Embryonic facial prominence (tissue), 1 donor: ENCODE measurements around the gene SLC7A7.
A peak's percentile ranks its signal among the peaks of the same experiment; 100 is the strongest.
"Not testable (repeated sequence)": the region's sequence is repeated elsewhere in the genome, so short reads cannot be mapped to it uniquely, and the experiment has no call there.

ENCODE experiments used
- DNase-seq: peaks from one replicate; pipeline ENCODE4 v3.0.0-alpha.2; 2016; ENCODE audit errors: extremely low spot score

The SLC7A7 gene

GRCh38 chr14:22821193-22822015, 6.2 kb upstream of the SLC7A7 start:
- no peak for DNase-seq

GRCh38 chr14:22820731-22821130, 5.5 kb upstream of the SLC7A7 start:
- no peak for DNase-seq

- DNase-seq = peak; percentile 65
Measured at GRCh38 chr14:22819151-22819988, 4.1 kb upstream of the SLC7A7 start.

- no peak for DNase-seq
Measured at GRCh38 chr14:22814373-22814772, 862 bp downstream of the SLC7A7 start.

- no peak for DNase-seq
Measured at GRCh38 chr14:22813145-22813544, 2.1 kb downstream of the SLC7A7 start.

GRCh38 chr14:22812744-22813143, 2.5 kb downstream of the SLC7A7 start:
- DNase-seq = no peak

GRCh38 chr14:22811722-22812121, 3.5 kb downstream of the SLC7A7 start:
- DNase-seq = no peak

- no peak for DNase-seq
Measured at GRCh38 chr14:22808388-22809209, 6.6 kb downstream of the SLC7A7 start.

- no peak for DNase-seq
Measured at GRCh38 chr14:22807432-22808087, 7.7 kb downstream of the SLC7A7 start.

GRCh38 chr14:22805235-22805634, 10.0 kb downstream of the SLC7A7 start:
- DNase-seq = not testable (repeated sequence)

- DNase-seq = no peak
Measured at GRCh38 chr14:22803687-22803974, 11.6 kb downstream of the SLC7A7 start.

GRCh38 chr14:22802860-22803686, 12.2 kb downstream of the SLC7A7 start:
- no peak for DNase-seq

- DNase-seq = no peak
Measured at GRCh38 chr14:22801716-22802115, 13.5 kb downstream of the SLC7A7 start.

- DNase-seq = no peak
Measured at GRCh38 chr14:22800346-22800745, 14.9 kb downstream of the SLC7A7 start.

- no peak for DNase-seq
Measured at GRCh38 chr14:22798528-22798927, 16.7 kb downstream of the SLC7A7 start.

- no peak for DNase-seq
Measured at GRCh38 chr14:22797017-22797917, 18.0 kb downstream of the SLC7A7 start.

- no peak for DNase-seq
Measured at GRCh38 chr14:22796087-22796707, 19.0 kb downstream of the SLC7A7 start.

GRCh38 chr14:22794551-22794951, 20.7 kb downstream of the SLC7A7 start:
- no peak for DNase-seq

GRCh38 chr14:22793976-22794375, 21.3 kb downstream of the SLC7A7 start:
- no peak for DNase-seq
